IMR-90 (cell line): ENCODE results near the gene CXCL6. TPM values are rescaled to one million over a fixed set of nuclear protein-coding genes. Genes with fewer than 3 reads are reported as not detected.

Experiments used
- ATAC-seq: fragments of 200-7000 bp; cut with Tn5 transposase; 2 replicates; pipeline ENCODE4 v1.9.1; 2020; ENCODE audit warnings: low read depth, mild to moderate bottlenecking, moderate library complexity
- BruUV-seq: library from RNA; stranded (reverse); fragments of 400-500 nt; replicated peaks from 2 replicates; lab custom pipeline; 2021; lab: Mats Ljungman, UMichigan
- CTCF ChIA-PET: fragments of 300-600 bp; formaldehyde crosslinking; extraction: SDS; loops from one replicate; lab custom pipeline; 2021; ENCODE audit warnings: antibody characterized with exemption; lab: Yijun Ruan, JAX
- POLR2A ChIA-PET: fragments of 300-600 bp; sonication (Branson Sonifier 250); formaldehyde crosslinking; loops from one replicate; lab custom pipeline; 2022; ENCODE audit warnings: antibody characterized with exemption; ENCODE audit not compliant: unreplicated experiment; lab: Charles Lee
- DNase-seq: peaks from one replicate; pipeline ENCODE4 v3.0.0; 2013
- H2AFZ ChIP-seq: replicated peaks from 2 replicates; pipeline ENCODE3; 2013; ENCODE audit warnings: low read length, mild to moderate bottlenecking; ENCODE audit not compliant: poor library complexity
- H2AK5ac ChIP-seq: 2 replicates; pipeline ENCODE4 v1.6.1; 2013; ENCODE audit warnings: low read depth, low read length, inconsistent platforms
- H2AK9ac ChIP-seq: replicated peaks from 2 replicates; pipeline ENCODE3; 2013; ENCODE audit warnings: mild to moderate bottlenecking, low read depth, low read length, moderate library complexity; ENCODE audit not compliant: poor library complexity
- H2BK120ac ChIP-seq: 2 replicates; pipeline ENCODE4 v1.6.1; 2013; ENCODE audit warnings: low read depth, low read length, inconsistent platforms
- H2BK15ac ChIP-seq: 3 replicates; pipeline ENCODE4 v1.6.1; 2013; ENCODE audit warnings: low read depth, low read length, inconsistent platforms
- H2BK20ac ChIP-seq: 2 replicates; pipeline ENCODE4 v1.6.1; 2013; ENCODE audit warnings: low read depth, mild to moderate bottlenecking, inconsistent platforms, low read length, moderate library complexity
- H2BK5ac ChIP-seq: 2 replicates; pipeline ENCODE4 v1.6.1; 2013; ENCODE audit warnings: mild to moderate bottlenecking, low read depth, low read length, inconsistent platforms; ENCODE audit not compliant: poor library complexity, severe bottlenecking
- H3K14ac ChIP-seq: replicated peaks from 2 replicates; pipeline ENCODE4 v1.6.1; 2013; ENCODE audit warnings: low read depth, low read length, inconsistent platforms
- H3K18ac ChIP-seq: 2 replicates; pipeline ENCODE4 v1.6.1; 2013; ENCODE audit warnings: low read depth, low read length, control low read depth
- H3K23ac ChIP-seq: 2 replicates; pipeline ENCODE4 v1.6.1; 2013; ENCODE audit warnings: low read depth, low read length, inconsistent platforms
- H3K27ac ChIP-seq: 2 replicates; pipeline ENCODE4 v1.5.1; 2013; ENCODE audit warnings: mild to moderate bottlenecking, control low read depth, low read length; ENCODE audit not compliant: insufficient read depth
- H3K27me3 ChIP-seq: 2 replicates; pipeline ENCODE4 v1.6.1; 2013; ENCODE audit warnings: low read length; ENCODE audit not compliant: control insufficient read depth, insufficient read depth
- H3K36me3 ChIP-seq: 2 replicates; pipeline ENCODE4 v1.6.1; 2013; ENCODE audit warnings: low read length, mixed read lengths; ENCODE audit not compliant: control insufficient read depth, insufficient read depth
- H3K4ac ChIP-seq: 2 replicates; pipeline ENCODE4 v1.6.1; 2013; ENCODE audit warnings: low read depth, low read length, inconsistent platforms
- H3K4me1 ChIP-seq: 2 replicates; pipeline ENCODE4 v1.6.1; 2013; ENCODE audit warnings: low read length, mixed read lengths; ENCODE audit not compliant: control insufficient read depth, insufficient read depth
- H3K4me2 ChIP-seq: 2 replicates; pipeline ENCODE4 v1.6.1; 2013; ENCODE audit warnings: low read depth, mild to moderate bottlenecking, control low read depth, low read length, moderate library complexity
- H3K4me3 ChIP-seq: 2 replicates; pipeline ENCODE4 v1.5.1; 2013; ENCODE audit warnings: low read depth, mild to moderate bottlenecking, control low read depth, low read length, moderate library complexity; ENCODE audit not compliant: insufficient read depth
- H3K56ac ChIP-seq: 2 replicates; pipeline ENCODE4 v1.6.1; 2013; ENCODE audit warnings: low read length, inconsistent platforms; ENCODE audit not compliant: insufficient read depth; ENCODE audit errors: extremely low read depth
- H3K79me1 ChIP-seq, 2 experiments: 2 replicates each; pipeline ENCODE4 v1.6.1; 2013; ENCODE audit warnings: low read length in 2 of 2, inconsistent platforms in 1 of 2, low read depth in 1 of 2
- H3K9ac ChIP-seq: 2 replicates; pipeline ENCODE4 v1.6.1; 2013; ENCODE audit warnings: low read depth, low read length, control low read depth
- H3K9me1 ChIP-seq: 2 replicates; pipeline ENCODE4 v1.6.1; 2013; ENCODE audit warnings: low read length, inconsistent platforms; ENCODE audit not compliant: insufficient read depth
- H3K9me3 ChIP-seq: 2 replicates; pipeline ENCODE4 v1.6.1; 2013; ENCODE audit warnings: low read length; ENCODE audit not compliant: control insufficient read depth, insufficient read depth
- H4K20me1 ChIP-seq: 2 replicates; pipeline ENCODE4 v1.6.1; 2013; ENCODE audit warnings: low read length, inconsistent platforms; ENCODE audit not compliant: insufficient read depth
- H4K5ac ChIP-seq: 2 replicates; pipeline ENCODE4 v1.6.1; 2013; ENCODE audit warnings: mild to moderate bottlenecking, low read depth, low read length, control low read depth
- H4K8ac ChIP-seq, 2 experiments: 2 replicates each; pipeline ENCODE4 v1.6.1; 2013; ENCODE audit warnings: low read depth in 2 of 2, low read length in 2 of 2, control low read depth in 1 of 2, inconsistent platforms in 1 of 2
- H4K91ac ChIP-seq: 2 replicates; pipeline ENCODE4 v1.6.1; 2013; ENCODE audit warnings: low read depth, low read length, inconsistent platforms; ENCODE audit not compliant: insufficient read depth
- MAFK ChIP-seq: IDR thresholded peaks from 2 replicates; pipeline ENCODE4 v1.6.1; 2012; ENCODE audit warnings: low read depth, low read length, improper control_type of control experiment
- POLR2A ChIP-seq: IDR thresholded peaks from 2 replicates; pipeline ENCODE4 v1.6.1; 2012; ENCODE audit warnings: mild to moderate bottlenecking, low read depth, low read length
- dilution Hi-C: fragments of 300-500 bp; cut with HindIII; formaldehyde crosslinking; loops from one replicate; pipeline ENCODE4 v1.14.3; 2018; ENCODE audit warnings: low sequenced_read_pairs; ENCODE audit not compliant: unreplicated experiment
- in situ Hi-C: fragments of 300-500 bp; cut with MboI; formaldehyde crosslinking; loops from 3 replicates; pipeline ENCODE4 v1.14.3; 2019; ENCODE audit warnings: low sequenced_read_pairs, inconsistent platforms, mixed read lengths
- intact Hi-C: fragments of 100-400 bp; cut with micrococcal nuclease; formaldehyde crosslinking; loops from 2 replicates; pipeline ENCODE4 v1.10.0; 2022
- polyA plus RNA-seq, 3 experiments: library from polyadenylated mRNA; depleted of rRNA; stranded (reverse); fragments of >200 nt; gene quantifications; 2 replicates each; pipeline ENCODE4 v1.2.3, GENCODE V29; 2012; ENCODE audit warnings: low replicate concordance in 1 of 3
- total RNA-seq: library from RNA; depleted of rRNA; stranded (reverse); fragments of >200 nt; gene quantifications from 2 replicates; pipeline ENCODE4 v1.2.3, GENCODE V29; 2012

Gene CXCL6
- total and polyA plus RNA-seq, 2 of the 4 experiments (the other 2 are of a cell fraction): not detected

DNA sequence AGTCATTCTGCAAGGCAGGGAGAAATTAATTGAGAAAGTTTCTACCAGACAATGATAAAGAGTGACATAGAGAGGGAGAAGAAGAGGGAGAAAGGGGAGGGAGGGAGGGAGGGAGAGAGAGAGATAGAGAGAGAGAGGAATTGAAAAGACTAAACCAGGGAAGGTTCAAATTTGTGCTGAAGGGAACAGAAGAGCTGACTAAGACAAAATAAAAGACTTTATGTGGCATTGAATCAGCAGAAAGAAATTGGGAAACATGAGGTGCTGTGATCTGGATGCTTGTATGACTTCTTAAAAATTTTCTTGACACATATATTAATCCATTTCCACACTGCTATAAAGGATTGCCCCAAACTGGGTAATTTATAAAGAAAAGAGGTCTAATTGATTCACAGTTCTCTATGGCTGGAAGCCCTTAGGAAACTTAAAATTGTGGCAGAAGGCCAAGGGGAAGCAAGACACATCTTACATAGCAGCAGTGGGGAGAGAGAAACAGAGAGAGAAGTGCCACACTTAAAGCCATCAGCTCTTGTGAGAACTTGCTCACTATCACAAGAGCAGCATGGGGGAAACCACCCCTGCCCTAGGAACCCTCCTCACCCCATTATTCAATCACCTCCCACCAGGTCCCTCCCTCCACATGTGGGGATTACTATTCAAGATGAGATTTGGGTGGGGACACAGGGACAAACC is 13.5 kb upstream of the CXCL6 start:
- Histone ChIP-seq H3K14ac (no peak overlapping the region), H3K9ac (no peak overlapping the region), H3K4me3 (no peak overlapping the region), H2AK5ac (no peak overlapping the region), H2BK120ac (no peak overlapping the region), H4K5ac (no peak overlapping the region), H3K4me2 (no peak overlapping the region), H4K20me1 (no peaks in the 10 kb centered on the region), H3K18ac (no peak overlapping the region), H3K27ac (no peak overlapping the region), H3K36me3 (no peaks in the 10 kb centered on the region), H3K9me1 (no peaks in the 10 kb centered on the region), H4K91ac (no peak overlapping the region), H3K23ac (no peak overlapping the region), H3K4ac (no peak overlapping the region), H2BK20ac (no peak overlapping the region), H2AFZ (no peak overlapping the region), H3K4me1 (no peaks in the 10 kb centered on the region), H4K8ac (no peak overlapping the region), H3K27me3 (no peaks in the 10 kb centered on the region), H3K9me3 (peaks cover 1% of the 10 kb centered on the region; the same call in 1 of the 2 replicates), H2BK15ac (no peak overlapping the region), H2AK9ac (no peak overlapping the region), H2BK5ac (no peak overlapping the region), H3K56ac (no peak overlapping the region), H3K79me1 (no peaks in the 10 kb centered on the region)
- no peak for DNase-seq
- intact Hi-C loops: no loop called here
- dilution Hi-C loops: no loop called here
- BruUV-seq: no TSS peak
- no peak for ATAC-seq
- POLR2A ChIA-PET: no interaction called here
- TF ChIP-seq POLR2A: no peak
- peak; percentile 41; the same call in 1 of the 2 replicates for TF ChIP-seq MAFK
- in situ Hi-C loops: no loop called here
- CTCF ChIA-PET: no interaction called here
